ENCODE data around the gene ASH1L.
"Not testable (repeated sequence)": the region's sequence is repeated elsewhere in the genome, so short reads cannot be mapped to it uniquely, and the experiment has no call there.

Gene ASH1L

GRCh38 chr1:155561779-155562580, 623 bp downstream of the ASH1L start:
- peak in 2 of 3 experiments; percentile 36 to 45 for DNase-seq (ENCODE audit: low read depth in 2 of 3, low spot score in 2 of 3)

DNA sequence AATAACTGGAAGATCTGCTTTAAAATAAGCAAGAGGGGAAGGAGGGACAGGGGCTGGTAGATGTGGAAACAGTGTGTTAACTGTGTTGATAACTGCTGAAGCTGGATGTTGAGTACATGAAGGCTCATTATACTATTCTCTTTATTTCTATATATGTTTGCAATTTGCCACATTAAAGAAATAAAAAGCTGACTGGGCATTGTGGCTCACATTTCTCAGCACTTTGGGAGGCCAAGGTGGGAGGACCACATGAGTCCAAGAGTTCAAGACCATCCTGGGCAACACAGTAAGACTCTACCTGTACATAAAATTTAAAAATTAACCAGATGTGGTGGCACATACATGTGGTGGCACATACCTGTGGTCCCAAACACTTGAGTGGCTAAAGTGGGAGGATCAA, 6.7 kb downstream of the ASH1L start:
- no peak for DNase-seq (ENCODE audit: low read depth in 2 of 3, low spot score in 2 of 3)

DNA sequence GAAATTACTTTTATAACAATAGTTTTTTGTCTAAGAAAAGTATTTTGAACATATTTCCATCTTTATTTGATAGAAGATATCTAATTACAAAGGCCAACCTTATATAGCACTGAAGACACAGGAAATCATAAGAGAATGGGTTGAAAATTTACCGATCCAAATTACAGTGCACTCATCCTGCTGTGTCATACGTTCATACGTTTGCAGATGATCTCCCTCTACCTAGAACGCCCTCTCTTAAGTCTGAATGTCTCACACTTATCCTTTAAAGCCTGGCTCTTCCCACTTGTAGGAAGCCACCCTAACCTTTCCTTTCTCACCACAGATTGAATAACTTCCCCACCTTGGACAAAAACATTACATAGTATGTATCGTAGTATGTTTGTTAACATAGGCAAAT, 9.3 kb downstream of the ASH1L start:
- DNase-seq (ENCODE audit: low read depth in 2 of 3, low spot score in 2 of 3), result no peak

GRCh38 chr1:155548706-155549105, 13.9 kb downstream of the ASH1L start:
- DNase-seq (ENCODE audit: low read depth in 2 of 3, low spot score in 2 of 3), result no peak

DNA sequence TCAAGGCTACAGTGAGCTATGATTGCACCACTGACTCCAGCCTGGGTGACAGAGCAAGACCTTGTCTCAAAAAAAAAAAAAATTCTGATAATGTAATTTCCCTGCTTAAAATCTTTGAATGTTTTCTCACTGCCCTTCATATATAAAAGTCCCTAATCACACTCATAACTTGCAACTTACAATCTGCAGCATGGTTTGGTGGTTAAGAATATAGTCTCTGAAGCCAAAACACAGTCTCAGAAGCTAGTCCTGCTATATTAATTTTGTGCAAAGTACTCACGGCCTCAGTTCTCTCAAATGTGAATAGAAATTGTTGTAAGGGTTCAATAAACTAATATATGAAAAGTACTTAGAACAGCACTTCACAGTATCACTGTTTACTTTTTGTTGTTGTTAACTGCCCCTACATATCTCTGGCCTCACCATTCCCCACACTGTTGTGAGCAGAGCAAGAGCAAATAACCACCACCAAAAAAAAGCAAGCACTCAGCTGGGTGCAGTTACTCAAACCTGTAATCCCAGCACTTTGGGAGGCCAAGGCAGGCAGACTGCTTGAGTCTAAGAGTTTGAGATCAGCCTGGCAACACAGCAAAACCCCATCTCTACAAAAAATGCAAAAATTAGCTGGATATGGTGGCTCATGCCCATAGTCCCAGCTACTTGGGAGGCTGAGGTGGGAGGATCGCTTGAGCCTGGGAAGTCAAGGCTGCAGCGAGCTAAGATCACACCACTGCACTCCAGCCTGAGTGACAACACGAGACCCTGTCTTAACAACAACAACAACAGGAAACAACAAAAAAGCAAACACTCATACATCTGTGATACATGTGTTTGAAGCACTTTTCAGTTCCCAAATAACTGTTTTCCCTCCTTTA, 22.4 kb downstream of the ASH1L start:
- no peak for DNase-seq (ENCODE audit: low read depth in 2 of 3, low spot score in 2 of 3)

- no peak for DNase-seq (ENCODE audit: low read depth in 2 of 3, low spot score in 2 of 3)
These were observed 25.4 kb downstream of the ASH1L start for GRCh38 chr1:155537193-155537592.

GRCh38 chr1:155531624-155532023, 31.0 kb downstream of the ASH1L start:
- no peak for DNase-seq (ENCODE audit: low read depth in 2 of 3, low spot score in 2 of 3)

GRCh38 chr1:155529929-155530328, 32.7 kb downstream of the ASH1L start:
- no peak for DNase-seq (ENCODE audit: low read depth in 2 of 3, low spot score in 2 of 3)

DNA sequence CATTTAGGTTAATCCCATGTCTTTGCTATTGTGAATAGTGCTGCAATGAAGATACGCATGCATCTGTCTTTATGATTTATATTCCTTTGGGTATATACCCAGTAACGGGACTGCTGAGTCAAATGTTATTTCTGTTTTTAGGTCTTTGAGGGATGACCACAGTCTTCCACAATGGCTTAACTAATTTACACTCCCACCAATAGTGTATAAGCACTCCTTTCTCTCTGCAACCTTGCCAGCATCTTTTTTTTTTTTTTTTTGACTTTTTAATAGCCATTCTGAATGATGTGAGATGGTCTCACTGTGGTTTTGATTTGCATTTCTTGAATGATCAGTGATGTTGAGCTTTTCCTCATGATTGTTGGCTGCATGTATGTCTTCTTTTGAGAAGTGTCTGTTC, 33.5 kb downstream of the ASH1L start:
- DNase-seq (ENCODE audit: low read depth in 2 of 3, low spot score in 2 of 3), result no peak

DNA sequence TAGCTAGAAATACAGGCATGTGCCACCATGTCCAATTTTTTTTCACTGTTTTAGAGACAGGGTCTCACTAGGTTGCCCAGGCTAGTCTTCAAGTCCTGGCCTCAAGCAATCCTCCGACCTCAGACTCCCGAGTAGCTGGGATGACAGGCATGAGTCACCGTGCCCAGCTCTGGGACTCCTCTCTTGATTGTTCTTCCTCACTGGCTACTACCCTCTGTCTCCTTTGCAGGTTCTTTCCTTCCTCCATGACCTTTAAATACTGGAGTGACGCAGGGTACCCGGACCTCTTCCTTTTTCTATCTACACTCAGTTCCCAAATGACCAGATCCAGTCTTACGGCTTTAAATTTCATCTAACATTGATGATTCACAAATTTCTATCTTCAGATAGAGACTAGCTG, 34.9 kb downstream of the ASH1L start:
- no peak for DNase-seq (ENCODE audit: low read depth in 2 of 3, low spot score in 2 of 3)

- no peak for DNase-seq (ENCODE audit: low read depth in 2 of 3, low spot score in 2 of 3)
These were observed 36.2 kb downstream of the ASH1L start for GRCh38 chr1:155526356-155526755.

GRCh38 chr1:155522069-155522468, 40.5 kb downstream of the ASH1L start:
- DNase-seq (ENCODE audit: low read depth in 2 of 3, low spot score in 2 of 3), result no peak

DNA sequence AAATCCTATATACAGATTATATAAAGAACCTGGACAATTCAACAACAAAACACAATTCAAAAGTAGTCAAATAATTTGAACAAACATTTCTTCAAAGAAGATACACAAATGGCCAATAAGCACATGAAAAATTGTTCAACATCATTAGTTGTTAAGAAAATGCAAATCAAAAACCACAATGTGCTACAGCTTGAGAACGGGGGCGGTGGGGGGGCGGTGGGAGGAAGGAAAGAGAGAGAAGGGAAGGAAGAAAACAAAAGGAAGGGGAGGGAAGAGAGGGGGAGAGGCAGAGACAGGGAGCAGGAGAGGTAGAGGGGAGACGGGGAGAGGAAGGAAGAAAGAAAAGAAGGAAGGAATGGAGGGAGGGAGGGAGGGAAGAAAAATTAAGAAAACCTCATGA, 44.1 kb downstream of the ASH1L start:
- DNase-seq (ENCODE audit: low read depth in 2 of 3, low spot score in 2 of 3), result no peak

GRCh38 chr1:155514582-155515187, 47.9 kb downstream of the ASH1L start:
- no peak for DNase-seq (ENCODE audit: low read depth in 2 of 3, low spot score in 2 of 3)

GRCh38 chr1:155513300-155513916, 49.2 kb downstream of the ASH1L start:
- DNase-seq (ENCODE audit: low read depth in 2 of 3, low spot score in 2 of 3), result no peak

- DNase-seq (ENCODE audit: low read depth in 2 of 3, low spot score in 2 of 3), result not testable (repeated sequence)
These were observed 51.2 kb downstream of the ASH1L start for GRCh38 chr1:155511385-155511784.

- DNase-seq (ENCODE audit: low read depth in 2 of 3, low spot score in 2 of 3), result no peak
These were observed 53.5 kb downstream of the ASH1L start for GRCh38 chr1:155509064-155509463.

DNA sequence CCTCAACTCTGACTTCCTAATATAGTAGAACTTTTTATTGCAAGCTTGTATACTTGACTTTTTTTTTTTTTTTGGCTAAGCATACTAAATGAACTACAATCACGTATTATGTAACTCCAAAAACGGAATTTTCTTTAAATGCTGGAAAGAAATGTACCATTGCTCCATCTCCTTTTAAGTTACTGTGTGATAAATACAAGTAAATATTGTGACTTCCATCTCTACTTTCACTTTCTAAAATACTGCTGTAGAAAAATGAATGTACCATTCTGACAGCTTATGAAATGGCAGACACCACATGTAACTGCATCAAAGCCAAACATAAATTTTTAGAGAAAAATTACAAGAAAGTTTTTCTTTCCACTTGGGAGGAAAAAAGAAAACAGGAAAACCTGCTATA, 54.7 kb downstream of the ASH1L start:
- no peak for DNase-seq (ENCODE audit: low read depth in 2 of 3, low spot score in 2 of 3)

DNA sequence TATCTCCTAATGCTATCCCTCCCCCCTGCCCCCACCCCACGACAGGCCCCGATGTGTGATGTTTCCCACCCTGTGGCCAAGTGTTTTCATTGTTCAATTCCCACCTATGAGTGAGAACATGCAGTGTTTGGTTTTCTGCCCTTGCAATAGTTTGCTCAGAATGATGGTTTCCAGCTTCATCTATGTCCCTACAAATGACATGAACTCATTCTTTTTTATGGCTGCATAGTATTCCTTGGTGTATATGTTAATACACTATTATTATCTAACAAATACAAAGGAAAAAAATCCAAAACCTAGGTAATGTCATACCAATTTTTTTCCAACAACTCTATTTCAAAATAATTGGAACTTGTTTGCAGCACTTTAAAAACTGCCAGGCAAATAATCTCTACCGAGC, 56.6 kb downstream of the ASH1L start:
- not testable (repeated sequence) for DNase-seq (ENCODE audit: low read depth in 2 of 3, low spot score in 2 of 3)

- DNase-seq (ENCODE audit: low read depth in 2 of 3, low spot score in 2 of 3), result no peak
These were observed 58.4 kb downstream of the ASH1L start for GRCh38 chr1:155504207-155504606.

DNA sequence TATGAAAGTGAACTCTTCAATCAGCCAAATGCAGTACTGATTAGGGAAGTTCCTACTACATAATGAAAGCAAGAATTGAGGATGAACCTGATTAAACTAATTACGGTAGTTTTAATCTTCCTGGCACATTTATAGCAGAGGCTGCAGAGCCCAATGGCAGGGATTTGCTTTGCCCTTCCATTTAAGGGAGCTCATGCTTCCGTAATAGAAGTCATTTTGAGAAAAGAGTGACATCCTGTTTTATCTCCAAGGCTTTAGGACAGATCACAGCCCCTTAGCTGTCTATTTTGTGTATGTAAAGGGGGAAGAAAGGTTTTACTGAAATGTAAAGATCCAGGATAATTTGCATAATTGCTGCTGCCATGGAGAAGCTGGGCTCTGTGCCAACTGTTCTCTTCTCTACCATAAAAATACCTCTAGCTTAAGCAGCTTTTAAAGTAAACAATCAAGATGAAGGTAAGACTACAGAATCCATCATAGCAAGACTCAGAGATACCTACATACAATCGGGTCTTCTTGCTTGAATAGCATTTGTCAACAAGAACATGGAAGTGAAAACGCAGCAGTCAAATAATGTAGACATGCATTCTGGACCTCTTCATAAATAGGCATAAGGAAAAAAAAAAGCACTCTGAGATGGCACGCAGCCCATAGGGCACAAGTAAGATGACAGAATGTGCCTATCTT, 62.5 kb downstream of the ASH1L start:
- no peak for DNase-seq (ENCODE audit: low read depth in 2 of 3, low spot score in 2 of 3)
